ENCODE data around the gene FAM83B.
"Not testable (repeated sequence)": the region's sequence is repeated elsewhere in the genome, so short reads cannot be mapped to it uniquely, and the experiment has no call there.

The FAM83B gene

DNA sequence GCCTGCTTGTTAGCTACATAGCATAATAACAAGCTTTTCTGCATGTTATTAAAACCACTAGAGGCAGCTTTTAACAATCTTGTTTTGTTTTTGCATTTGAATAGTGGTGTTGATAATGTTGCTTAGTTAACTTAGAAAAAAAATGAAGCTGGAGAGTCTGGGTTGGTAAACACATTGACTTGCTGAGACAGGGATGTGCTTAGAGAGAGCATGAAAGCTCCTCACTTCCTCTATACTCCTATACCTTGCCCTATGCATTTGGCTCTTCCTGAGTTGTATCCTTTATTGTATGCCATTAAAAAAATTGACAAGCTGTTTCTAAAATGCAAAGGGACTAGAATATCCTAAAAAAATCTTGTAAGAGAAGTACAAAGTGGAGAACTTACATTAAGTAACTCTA lies 13.6 kb downstream of the FAM83B start:
- in situ Hi-C loops (cut with MboI; ENCODE audit: low sequenced_read_pairs): no loop called here

DNA sequence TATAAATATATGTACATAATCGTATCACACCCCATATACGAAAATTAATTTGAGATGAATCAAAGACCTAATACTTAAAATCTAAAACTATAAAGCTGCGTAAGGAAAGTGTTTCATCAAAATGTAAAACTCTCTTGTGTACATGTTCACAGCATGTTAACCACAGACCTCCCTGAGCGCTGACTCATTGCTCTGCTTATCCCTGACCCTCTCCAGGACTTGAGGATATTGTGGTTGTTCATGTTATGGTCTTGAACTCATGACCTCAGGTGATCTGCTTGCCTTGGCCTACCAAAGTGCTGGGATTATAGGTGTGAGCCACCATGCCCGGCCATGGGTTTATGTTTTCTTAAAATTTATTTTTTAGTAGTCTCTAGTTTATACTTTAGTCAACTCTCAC lies 14.2 kb downstream of the FAM83B start:
- in situ Hi-C loops (cut with MboI; ENCODE audit: low sequenced_read_pairs): no loop called here

DNA sequence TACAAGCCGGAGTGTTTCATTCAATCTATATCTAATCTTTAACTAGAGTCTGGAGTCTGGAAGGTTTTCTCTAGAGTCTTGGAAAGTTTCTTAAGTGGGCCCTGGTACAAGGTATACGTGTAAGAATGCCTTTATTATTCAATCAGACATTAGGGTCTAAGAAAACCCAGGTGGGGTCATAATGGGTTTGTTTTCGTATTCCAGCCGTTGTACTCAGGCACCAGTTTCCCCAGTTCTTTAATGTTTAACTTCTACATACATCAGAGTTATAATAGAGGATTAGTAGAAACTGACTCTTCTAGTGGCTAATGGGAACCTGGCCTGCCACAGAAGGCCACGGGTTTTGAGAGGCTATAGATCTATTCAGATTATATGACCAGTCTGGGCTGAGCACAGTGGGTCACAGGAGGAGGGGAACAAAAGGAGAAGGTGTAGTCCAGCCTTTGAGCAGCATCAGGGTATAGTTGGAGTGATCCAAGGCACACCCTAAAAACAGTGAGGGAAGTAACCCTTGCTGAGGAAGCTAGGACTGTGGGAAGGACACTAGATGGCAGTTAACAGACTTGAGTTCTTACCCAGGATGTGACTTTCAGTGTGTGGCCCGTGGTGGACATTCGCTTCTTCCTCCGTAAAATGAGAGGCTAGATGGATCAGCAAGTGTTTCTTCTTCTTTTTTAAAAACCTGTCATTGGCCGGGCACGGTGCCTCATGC lies 15.5 kb downstream of the FAM83B start:
- in situ Hi-C loops (cut with MboI; ENCODE audit: low sequenced_read_pairs): no loop called here

- in situ Hi-C loops (cut with MboI; ENCODE audit: low sequenced_read_pairs): no loop called here
These were observed 17.7 kb downstream of the FAM83B start for GRCh38 chr6:54864272-54864671.

- in situ Hi-C loops (cut with MboI; ENCODE audit: low sequenced_read_pairs): no loop called here
These were observed 18.6 kb downstream of the FAM83B start for GRCh38 chr6:54865091-54865631.

DNA sequence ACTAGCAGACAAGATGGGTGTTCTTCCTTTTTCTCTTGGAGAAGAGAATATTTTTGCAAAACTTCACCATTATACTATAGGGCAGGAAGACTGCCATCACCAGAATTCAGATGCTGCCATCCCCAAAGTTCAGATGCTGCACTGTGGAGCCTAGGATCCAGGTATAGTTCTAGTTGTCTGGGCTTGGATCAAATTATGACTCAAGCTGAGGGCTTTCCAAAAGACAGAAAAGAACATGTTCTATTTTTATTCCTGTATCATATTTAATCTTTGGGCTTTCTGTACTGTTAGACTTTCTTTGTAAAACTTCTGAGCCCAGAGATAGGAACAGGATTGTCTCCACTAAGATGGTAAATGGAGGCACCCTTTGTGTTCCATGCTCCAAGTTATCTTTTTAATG lies 22.0 kb downstream of the FAM83B start:
- in situ Hi-C loops (cut with MboI; ENCODE audit: low sequenced_read_pairs): no loop called here

- in situ Hi-C loops (cut with MboI; ENCODE audit: low sequenced_read_pairs): no loop called here
These were observed 27.0 kb downstream of the FAM83B start for GRCh38 chr6:54873599-54873998.

GRCh38 chr6:54874349-54875048 lies 27.9 kb downstream of the FAM83B start:
- in situ Hi-C loops (cut with MboI; ENCODE audit: low sequenced_read_pairs): no loop called here

GRCh38 chr6:54875539-54875938 lies 29.0 kb downstream of the FAM83B start:
- in situ Hi-C loops (cut with MboI; ENCODE audit: low sequenced_read_pairs): no loop called here

DNA sequence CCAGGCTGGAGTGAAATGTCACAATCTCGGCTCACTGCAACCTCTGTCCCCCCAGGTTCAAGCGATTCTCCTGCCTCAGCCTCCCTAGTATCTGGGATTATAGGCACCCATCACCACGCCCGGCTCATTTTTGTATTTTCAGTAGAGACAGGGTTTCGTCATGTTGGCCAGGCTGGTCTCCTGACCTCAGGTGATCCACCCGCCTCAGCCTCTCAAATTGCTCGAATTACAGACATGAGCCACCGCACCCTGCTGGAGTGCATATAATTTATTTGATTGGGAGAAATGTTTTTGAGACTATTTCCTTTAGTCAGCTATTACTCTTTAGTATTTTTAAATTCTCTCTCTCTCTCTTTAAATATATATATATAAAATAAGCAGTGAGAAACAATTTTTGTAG lies 29.8 kb downstream of the FAM83B start:
- in situ Hi-C loops (cut with MboI; ENCODE audit: low sequenced_read_pairs): no loop called here

GRCh38 chr6:54876871-54877270 lies 30.3 kb downstream of the FAM83B start:
- in situ Hi-C loops (cut with MboI; ENCODE audit: low sequenced_read_pairs): no loop called here

- in situ Hi-C loops (cut with MboI; ENCODE audit: low sequenced_read_pairs): no loop called here
These were observed 31.2 kb downstream of the FAM83B start for GRCh38 chr6:54877713-54878317.

DNA sequence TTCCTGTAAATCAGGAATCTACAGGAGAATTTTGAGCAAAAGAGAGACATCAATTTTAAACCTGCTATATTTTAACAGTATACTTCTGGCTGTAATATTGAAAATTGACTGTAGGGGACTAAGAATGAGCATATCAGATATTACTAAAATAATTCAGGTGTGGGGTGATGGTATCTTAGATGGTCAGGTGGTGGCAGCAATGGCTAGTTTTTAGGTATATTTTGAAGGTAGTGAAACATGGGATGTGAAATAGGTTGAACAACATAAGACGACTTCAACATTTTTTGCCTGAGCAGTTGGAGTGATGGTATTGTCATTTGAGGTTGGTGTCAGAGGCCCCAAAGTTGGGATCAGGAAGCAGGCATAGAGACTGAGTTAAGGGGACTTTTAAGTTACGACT lies 32.1 kb downstream of the FAM83B start:
- in situ Hi-C loops (cut with MboI; ENCODE audit: low sequenced_read_pairs): no loop called here

GRCh38 chr6:54879188-54879985 lies 32.8 kb downstream of the FAM83B start:
- in situ Hi-C loops (cut with MboI; ENCODE audit: low sequenced_read_pairs): no loop called here

DNA sequence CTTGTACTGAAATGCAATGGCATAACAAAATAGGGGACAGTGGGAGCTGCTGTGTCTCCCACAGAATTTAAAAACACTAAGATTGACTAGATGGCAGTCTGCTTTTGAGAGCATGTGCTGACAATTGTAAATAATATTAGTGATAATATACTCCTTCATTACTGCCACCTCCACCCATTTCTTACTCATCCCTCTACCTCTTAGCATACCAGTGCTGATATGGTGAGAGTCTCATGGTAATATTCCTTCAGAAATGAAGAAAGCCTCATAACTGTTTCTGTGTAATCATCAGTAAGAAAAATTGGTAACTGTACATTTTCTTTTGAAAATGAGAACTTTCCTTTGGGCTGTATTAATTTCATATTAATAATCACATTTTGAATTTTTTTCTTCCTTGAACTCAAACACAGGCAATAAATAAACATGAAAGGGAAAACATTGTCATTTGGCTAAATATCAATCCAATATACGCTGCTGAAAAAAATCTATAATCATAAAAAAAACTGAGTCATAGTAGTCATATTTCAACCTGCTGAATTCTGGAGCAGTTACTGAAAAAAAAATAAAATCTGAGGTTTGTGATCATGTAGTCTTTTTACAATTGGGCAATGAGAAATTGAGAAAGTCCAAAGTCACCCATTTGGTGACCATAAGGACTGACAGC lies 34.6 kb downstream of the FAM83B start:
- in situ Hi-C loops (cut with MboI; ENCODE audit: low sequenced_read_pairs): no loop called here

DNA sequence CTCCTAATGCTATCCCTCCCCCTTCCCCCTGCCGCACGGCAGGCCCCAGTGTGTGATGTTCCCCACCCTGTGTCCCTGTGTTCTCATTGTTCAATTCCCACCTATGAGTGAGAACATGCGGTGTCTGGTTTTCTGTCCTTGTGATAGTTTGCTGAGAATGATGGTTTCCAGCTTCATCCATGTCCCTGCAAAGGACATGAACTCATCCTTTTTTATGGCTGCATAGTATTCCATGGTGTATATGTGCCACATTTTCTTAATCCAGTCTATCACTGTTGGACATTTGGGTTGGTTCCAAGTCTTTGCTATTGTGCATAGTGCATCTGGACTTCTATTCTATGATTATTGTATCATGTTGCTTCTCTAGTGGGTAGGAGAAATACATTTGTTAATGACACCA lies 35.3 kb downstream of the FAM83B start:
- in situ Hi-C loops (cut with MboI; ENCODE audit: low sequenced_read_pairs): not testable (repeated sequence)

DNA sequence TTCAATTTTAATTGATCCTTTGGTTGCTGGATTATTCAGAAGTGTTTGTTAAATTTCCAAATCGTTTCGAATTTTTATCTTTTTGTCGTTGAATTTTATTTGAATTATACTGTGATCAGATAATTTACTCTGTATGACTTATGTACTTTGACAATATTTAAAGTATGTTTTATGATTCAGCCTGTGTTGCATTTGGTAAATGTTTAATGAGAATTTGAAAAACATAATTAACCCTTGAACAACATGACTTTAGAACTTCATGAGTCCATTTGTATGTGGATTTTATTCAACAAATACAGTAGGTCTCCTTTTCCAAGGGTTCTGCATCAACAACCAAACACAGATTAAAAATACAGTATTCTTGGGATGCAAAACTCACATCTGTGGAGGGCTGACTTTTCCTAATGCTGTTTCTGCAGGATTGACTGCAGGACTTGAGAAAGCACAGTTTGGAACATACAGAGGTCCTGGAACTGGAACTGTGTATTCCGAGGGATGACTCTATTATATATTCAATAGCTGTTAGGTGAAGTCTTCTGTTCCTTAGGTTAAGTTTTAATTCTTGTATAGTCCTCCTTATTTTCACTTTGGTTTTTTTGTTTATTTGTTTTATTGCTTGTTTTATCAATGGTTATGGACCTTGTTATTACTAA lies 40.5 kb downstream of the FAM83B start:
- in situ Hi-C loops (cut with MboI; ENCODE audit: low sequenced_read_pairs): no loop called here

GRCh38 chr6:54891536-54891935 lies 45.0 kb downstream of the FAM83B start:
- in situ Hi-C loops (cut with MboI; ENCODE audit: low sequenced_read_pairs): no loop called here

- in situ Hi-C loops (cut with MboI; ENCODE audit: low sequenced_read_pairs): no loop called here
These were observed 46.3 kb downstream of the FAM83B start for GRCh38 chr6:54892831-54893230.

DNA sequence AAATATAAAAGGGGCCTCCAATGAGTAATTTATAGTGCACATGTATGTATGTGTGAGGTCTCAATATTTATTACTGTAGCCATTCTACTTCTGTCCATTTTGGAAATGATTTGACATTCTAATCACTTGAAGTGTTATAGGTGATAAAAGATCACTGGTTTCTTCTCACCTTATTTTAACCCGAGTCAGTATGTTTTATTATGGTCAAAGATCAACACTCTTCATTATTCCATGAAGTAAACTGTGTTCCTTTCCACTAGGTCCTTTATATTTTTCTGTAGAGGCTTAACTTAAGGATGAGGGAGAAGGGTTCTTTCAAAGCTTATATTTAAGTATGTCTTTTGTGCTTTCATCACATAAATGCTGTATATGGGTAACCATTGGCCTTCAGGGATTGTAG lies 47.2 kb downstream of the FAM83B start:
- in situ Hi-C loops (cut with MboI; ENCODE audit: low sequenced_read_pairs): no loop called here

All from HL-60/S4 treated with retinoic acid at 250 ng/mL for 4 days and 3 days (cell line).